GM12892 (cell line): ENCODE results near the gene CD82.
A peak's percentile ranks its signal among the peaks of the same experiment; 100 is the strongest.

Source experiments
- DNase-seq: peaks from one replicate; pipeline ENCODE4 v3.0.0; 2011; ENCODE audit not compliant: insufficient read length
- FAIRE-seq: peaks from 2 replicates; lab custom pipeline; 2011; peaks lifted over from hg19 to GRCh38; lab: Jason Lieb, UNC
- POLR2A ChIP-seq: IDR thresholded peaks from 2 replicates; pipeline ENCODE4 v1.6.1; 2011; ENCODE audit warnings: low read depth, low read length, control low read depth
- POLR2AphosphoS5 ChIP-seq: IDR thresholded peaks from 2 replicates; pipeline ENCODE4 v1.6.1; 2011; ENCODE audit warnings: low read depth, low read length, control low read depth
- TAF1 ChIP-seq: IDR thresholded peaks from 2 replicates; pipeline ENCODE4 v1.6.1; 2011; ENCODE audit warnings: low read depth, mild to moderate bottlenecking, control low read depth, low read length, borderline replicate concordance

Gene CD82

GRCh38 chr11:44574610-44575287 is 9.3 kb downstream of the CD82 start:
- DNase-seq (no peak), FAIRE-seq (peak; percentile 97)
- TF ChIP-seq POLR2A, result no peak
- no peak for TF ChIP-seq POLR2AphosphoS5
- no peak for TF ChIP-seq TAF1

GRCh38 chr11:44575288-44575672 is 9.8 kb downstream of the CD82 start:
- no peak for TF ChIP-seq TAF1
- no peak for TF ChIP-seq POLR2AphosphoS5
- no peak for TF ChIP-seq POLR2A
- FAIRE-seq, result peak; percentile 80
- DNase-seq, result no peak

DNA sequence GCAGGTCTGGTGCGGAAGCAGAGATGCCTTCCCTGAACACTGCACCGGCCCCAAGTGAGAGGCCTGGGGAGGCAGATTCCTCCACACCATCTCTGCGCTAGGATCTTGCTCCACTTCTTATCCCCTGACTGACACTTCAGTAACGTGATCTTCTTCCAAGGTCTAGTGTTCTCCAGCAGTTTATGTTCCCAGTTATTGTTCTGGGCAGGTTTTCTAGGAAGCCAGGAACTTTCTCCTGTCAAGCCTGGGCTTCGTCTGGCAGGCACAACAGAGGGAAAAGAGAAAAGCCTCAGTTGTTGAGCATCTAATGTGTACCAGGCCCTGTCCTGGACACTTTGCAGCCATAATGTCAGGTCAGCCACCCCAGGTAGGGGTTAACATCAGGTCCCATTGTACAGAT is 10.5 kb downstream of the CD82 start:
- DNase-seq (no peak), FAIRE-seq (peak; percentile 81)
- TF ChIP-seq TAF1 (no peak), POLR2A (no peak), POLR2AphosphoS5 (no peak)

GRCh38 chr11:44576656-44577055 is 11.2 kb downstream of the CD82 start:
- FAIRE-seq (peak; percentile 44), DNase-seq (no peak)
- TF ChIP-seq TAF1 (no peak), POLR2A (no peak), POLR2AphosphoS5 (no peak)

- DNase-seq, result no peak
- peak; percentile 62 for FAIRE-seq
- no peak for TF ChIP-seq POLR2A
- no peak for TF ChIP-seq POLR2AphosphoS5
- TF ChIP-seq TAF1, result no peak
These were observed 11.9 kb downstream of the CD82 start for GRCh38 chr11:44577231-44577830.

DNA sequence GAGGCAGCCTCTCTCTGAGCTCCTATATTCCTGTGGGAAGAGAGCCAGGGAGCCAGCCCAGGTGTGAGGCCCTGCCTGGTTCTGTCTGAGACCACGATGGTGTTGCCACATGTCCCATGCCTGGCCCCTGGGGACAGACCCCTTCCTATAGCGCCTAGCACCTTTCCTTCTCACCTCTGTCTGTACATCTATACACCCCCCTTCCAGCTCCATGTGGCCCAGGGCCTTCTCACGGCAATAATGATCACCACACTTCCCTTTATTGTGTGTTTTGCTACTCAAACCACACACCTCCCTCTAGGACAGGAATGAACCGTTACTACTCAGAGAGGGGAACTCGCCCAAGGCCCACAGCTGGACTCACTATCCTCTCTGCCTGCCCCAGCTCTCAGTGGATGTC is 12.8 kb downstream of the CD82 start:
- no peak for DNase-seq
- TF ChIP-seq POLR2A (no peak), POLR2AphosphoS5 (no peak), TAF1 (no peak)
- peak; percentile 85 for FAIRE-seq

DNA sequence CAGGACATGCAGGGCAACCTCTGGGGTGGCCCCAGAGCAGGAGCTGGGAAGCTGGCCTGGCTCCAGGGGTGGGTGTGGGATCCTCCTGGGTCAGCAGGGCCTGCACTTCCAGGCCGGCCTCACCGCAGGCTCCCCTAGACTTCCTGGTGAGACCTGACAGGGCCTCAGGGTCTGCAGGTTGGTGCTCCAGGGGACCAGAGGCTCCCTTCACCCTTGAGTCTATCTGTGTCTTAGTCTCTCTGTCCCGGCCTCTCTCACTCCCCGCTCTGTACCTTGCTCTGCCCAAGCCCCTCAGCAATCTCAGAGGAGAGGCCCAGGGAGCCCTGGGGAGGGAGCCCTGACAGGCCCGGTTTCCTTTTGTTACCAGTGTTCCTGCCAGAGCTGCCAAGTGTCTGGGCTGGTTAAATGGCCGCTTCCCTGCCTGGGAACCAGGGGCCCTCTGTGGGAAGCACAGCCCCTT is 13.9 kb downstream of the CD82 start:
- FAIRE-seq (no peak), DNase-seq (no peak)
- TF ChIP-seq POLR2AphosphoS5, result no peak
- no peak for TF ChIP-seq TAF1
- no peak for TF ChIP-seq POLR2A

DNA sequence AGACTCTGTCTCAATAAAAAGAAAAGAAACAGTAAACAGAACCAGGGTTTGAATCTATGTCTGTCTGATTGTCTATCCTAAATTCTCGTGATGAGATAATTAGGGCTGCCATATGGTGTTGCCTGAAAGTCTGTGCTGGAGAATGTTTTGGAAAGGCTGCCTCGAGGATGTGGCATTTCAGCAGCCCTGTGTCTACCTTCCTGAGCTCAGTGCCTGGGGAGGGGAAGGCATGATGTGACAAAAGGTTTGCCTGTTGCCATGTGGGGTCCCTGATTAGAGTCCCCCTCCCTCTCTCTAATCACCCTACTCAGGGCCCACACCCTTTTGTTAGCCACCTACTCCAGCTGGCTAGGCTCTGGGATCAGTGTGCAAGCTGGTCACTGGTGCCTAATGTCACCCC is 15.2 kb downstream of the CD82 start:
- FAIRE-seq, result no peak
- no peak for DNase-seq
- TF ChIP-seq POLR2AphosphoS5 (no peak), POLR2A (no peak), TAF1 (no peak)

- no peak for TF ChIP-seq TAF1
- TF ChIP-seq POLR2AphosphoS5, result no peak
- no peak for TF ChIP-seq POLR2A
- DNase-seq (no peak), FAIRE-seq (no peak)
These were observed 15.8 kb downstream of the CD82 start for GRCh38 chr11:44581246-44581645.

DNA sequence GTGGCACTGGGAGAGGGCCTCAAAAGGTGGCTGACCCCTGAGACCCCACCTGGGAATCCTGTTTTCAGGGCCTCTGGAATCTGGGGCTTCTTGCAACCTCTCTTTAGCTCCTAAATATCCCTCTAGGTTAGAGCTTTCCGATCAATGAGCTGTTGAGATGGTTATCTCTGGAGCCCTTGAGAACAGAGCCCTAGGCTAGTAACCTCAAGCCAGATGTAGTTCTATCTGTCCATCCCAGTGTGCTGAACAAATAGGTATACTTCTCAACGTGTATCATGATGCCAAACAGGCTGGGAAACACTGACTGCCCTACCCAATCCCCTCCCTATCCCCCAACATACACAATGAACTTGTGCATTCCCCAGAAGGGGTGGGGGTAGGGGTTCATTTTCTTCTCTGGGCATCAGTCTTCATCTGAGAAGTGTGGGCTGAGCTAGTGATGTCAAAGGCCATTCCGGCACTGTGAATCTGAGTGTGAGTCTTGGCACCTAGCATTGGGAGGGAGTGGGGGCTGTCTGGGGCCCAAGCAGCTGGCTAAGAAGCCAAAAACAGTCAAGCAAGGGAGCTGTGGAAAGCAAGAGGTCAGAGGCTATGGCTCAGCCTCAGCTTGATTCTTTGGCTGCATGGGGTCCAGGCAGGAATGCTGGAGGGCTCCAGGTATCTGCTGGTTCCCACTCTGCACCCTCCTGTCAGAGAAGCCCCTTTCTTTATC is 17.3 kb downstream of the CD82 start:
- DNase-seq (no peak), FAIRE-seq (peak; percentile 80)
- TF ChIP-seq POLR2AphosphoS5, result no peak
- no peak for TF ChIP-seq TAF1
- no peak for TF ChIP-seq POLR2A

- DNase-seq (no peak), FAIRE-seq (no peak)
- TF ChIP-seq TAF1 (no peak), POLR2AphosphoS5 (no peak), POLR2A (no peak)
These were observed 17.8 kb downstream of the CD82 start for GRCh38 chr11:44583353-44583669.
